NCI-H2107 (cell line): Measurements from ENCODE around the gene AFAP1.

Source experiments
- DNase-seq: peaks from one replicate; lab custom pipeline; 2025; lab: John Stamatoyannopoulos, UW

AFAP1 gene

DNA sequence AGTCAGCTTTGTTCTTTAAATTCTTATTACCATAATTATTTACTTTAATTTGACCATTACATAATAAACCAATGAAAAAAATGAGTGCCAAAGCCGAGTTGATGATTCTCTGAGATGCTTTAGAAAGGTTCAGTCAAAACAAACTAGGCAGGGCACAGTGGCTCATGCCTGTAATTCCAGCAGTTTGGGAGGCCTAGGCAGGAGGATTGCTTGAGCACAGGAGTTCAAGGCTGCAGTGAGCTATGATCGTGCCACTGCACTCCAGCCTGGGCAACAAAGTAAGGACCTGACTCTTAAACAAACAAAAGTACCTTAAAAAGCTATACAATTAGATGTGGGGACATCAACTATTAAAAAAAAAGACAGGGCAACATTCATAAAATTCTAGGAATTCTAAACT, 75.0 kb downstream of the AFAP1 start:
- DNase-seq = no peak

DNA sequence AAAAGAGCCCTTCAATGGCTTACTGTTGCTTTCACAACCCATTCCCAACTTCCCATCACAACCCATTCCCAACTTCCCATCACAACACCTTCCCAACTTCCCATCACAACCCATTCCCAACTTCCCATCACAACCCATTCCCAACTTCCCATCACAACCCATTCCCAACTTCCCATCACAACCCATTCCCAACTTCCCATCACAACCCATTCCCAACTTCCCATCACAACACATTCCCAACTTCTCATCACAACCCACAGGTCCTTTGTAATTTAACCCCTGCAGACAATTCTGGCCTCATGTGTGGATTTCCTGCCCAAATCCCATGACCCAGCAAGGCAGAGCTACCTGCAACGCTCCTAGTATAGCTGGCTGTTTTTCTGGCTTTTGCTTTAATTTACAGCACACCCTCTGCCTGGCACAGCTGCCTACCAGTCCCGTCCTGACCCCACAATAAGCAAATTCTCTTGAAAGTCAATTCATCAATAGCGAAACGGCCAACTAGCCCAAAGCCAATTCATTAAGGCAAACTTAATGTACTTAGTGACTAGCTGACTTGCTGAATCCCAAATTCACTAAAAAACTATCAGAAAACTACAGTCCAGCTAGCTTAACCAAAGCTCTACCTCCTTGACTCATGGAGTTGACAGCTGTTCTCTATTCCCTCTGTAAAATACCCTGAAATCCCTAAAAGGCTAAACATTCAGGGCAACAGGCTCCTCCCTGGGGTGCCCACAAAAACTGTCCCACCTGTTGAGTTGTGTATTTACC, 75.6 kb downstream of the AFAP1 start:
- no peak for DNase-seq

DNA sequence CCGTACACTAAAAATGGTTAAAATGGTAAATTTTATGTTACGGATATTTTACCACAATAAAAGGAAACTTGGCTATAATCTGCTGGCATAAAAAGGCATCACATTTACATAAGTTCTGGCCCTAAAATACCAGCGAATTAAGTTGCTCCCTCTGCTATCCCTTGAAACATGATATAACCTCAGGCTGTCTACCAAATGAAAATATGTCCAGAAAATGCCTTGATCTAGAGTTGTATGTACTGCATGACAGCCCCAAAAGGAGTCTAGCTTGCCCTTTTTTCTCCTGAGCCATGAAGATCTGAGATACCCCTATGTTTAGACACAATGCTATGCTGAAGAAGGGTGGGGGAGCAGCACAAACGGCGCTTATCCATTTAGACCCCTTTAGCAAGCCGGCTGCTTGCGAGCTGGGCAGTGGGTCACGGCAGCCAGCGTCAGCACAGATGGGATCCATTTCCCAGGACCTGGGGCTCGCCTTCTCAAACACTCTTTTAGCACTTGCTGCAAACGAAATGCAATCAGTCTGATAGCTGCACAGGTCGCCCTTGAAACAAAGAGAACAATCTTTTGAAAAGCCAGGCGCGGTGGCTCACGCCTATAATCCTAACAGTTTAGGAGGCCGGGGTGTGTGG, 77.0 kb downstream of the AFAP1 start:
- no peak for DNase-seq

DNA sequence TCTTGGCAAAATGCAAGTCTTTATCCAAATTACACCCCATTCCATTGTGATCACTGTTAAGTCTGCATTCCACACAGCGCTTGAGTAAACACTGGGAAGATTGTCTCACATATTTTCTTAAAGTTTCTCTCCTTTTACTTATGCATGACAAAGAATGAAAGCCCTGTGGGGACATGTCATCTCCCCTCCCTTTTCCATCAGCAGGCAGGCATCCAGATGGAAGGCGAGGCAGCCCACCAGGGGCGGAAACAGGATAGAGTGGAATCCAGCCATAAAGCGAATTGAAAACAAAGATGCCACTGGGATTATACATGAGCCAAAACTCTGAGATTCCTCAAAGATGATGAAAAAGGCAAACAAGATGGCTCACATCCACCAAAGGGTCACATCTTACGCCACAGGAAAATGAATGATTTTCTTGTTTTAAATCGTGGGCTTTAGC, 78.2 kb downstream of the AFAP1 start:
- no peak for DNase-seq

DNA sequence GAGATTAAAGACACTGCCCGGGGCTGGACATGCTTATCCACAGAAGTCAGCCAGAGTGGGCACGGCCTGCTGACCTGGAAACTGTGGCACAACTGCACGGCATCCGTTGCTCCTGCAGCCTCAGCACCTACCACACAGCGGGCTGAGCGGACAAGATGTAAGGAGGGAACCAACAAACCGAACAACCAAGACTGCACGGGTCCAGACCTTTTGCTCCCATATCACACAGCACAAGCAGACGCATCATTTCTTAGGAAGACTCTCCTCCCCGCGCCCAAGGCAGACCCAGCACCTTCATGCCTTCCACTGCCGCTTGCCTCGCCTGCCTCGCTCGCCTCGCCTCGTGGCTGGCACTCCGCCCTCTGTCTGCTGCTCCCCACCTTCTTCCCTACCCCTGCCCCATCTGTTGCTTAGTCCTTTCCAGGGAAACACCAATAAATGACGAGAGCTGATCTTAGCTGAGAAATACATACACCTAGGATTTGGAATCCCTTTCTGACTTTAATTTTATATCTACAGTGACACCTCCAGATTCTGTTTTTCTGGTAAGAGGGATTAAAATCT, 79.0 kb downstream of the AFAP1 start:
- DNase-seq = no peak

DNA sequence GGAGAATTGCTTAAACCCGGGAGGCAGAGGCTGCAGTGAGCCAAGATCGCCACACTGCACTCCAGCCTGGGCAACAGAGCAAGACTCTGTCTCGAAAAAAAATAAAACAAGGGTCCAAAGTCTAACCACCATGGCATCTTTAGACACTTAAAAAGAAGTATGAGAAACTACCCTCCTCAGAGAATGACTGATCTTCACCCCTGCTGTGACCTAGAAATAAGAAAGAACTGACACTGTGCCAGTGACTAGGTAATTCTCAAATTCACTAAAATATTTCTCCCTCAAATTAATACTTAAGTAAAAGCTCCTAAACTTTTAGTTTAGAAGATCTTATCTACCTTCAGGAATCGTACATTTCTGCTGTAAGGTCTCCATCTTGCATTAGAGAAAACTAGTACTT, 80.3 kb downstream of the AFAP1 start:
- DNase-seq = no peak

DNA sequence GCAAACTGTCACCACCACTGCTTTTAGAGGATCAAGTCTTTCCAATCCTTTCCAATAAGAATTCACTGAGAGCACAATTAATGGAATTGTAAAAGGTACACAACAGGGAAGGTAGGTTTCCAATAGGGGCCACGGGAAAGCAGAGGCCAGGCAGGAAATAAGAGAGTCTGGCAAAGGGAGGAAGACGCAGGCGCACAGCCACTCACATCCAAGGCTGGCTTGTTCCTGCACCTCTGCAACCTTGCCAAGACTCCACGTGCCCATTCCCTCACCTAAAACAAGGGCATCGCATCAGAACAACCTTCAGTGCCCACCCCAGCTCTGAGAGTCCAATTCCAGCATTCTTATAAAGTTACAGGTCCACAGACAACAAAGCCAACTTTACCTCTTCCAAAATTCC, 81.2 kb downstream of the AFAP1 start:
- DNase-seq = no peak

DNA sequence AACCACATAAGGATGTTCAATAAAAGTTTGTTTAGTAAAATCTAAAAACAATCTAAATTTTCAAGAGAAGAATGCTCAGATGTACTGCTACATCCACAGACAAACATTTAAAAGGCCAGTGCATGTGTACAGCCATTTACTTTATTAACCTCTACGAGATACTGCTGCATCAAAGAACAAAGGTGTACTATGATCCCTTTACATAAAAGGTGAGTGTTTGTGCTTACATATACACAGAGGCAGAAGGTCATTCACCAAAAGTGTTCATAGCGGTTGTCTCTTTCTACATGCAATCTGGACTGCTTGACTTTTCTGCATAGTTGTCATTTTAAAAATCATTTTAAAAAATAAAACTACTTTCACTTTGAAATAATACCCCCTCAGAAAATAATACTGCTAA, 81.7 kb downstream of the AFAP1 start:
- DNase-seq = no peak

DNA sequence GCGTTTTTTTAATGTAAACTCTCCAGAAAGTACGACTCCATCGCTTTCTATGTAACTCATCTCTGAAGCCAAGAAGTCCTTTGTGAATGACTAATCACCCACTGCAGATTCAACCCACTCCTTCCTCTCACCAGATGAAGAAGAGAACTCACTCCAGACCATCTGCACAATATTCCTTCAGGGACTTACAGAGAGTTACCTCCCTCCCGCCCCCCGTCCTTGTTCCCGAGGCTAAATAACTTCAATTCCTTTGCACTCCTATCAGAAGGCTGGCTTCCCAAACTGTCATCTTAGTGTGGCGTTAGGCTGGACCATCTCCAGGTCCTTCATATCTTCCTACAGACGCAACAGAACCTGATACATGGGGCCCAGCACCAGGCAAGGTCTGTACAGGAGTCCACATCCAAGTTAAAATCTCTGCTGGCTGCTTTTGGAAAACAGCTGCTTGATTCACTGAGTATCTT, 82.4 kb downstream of the AFAP1 start:
- DNase-seq = no peak

DNA sequence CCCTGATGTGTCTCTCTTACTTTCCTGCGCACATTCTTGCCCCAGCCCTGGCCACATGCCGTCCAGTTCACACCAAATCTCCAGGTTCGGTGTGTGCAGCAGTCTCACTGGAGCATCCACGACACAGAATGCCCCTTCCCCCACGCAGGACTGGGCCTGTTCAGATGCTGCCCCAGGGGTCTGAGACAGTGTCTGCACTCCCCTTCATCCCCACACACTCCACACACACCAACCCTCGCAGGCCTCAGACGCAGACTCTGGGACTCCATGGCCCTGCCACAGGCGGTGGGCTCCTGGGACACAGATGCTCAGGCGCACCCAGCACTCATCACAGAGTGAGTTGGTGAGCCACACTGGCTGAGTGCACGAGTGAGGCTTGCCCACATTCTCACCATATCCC, 83.9 kb downstream of the AFAP1 start:
- DNase-seq = no peak

DNA sequence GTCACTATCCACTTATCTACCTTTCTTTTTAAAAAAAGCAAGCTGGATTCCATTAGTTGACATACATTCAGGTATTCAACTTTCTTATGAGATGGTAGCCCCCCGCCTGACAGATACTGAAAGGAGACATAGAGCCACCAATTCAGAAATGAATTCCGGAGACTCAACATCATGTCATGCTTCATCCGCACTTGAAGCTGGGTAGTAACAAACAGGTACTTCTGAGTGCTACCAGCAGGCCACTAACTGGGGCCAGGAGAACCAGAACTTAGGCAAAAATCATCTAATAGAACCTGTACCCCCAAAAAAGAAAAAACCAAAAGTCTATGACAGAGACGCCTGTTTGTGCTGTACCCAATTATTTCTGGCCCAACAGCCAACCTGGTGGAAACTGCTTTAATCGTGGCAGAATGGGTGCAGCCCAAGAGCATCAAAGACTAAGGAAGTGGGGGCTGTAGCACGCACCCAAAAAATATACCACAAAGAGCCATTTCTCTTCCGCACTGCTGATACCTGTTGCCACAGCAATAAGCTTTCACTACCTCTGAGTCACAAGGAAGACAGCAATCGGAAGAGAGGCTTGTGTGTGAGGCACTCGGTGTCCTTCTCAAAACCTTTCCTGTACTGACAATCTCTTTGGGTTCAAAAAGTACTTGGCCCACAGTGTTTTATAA, 84.8 kb downstream of the AFAP1 start:
- DNase-seq = no peak

DNA sequence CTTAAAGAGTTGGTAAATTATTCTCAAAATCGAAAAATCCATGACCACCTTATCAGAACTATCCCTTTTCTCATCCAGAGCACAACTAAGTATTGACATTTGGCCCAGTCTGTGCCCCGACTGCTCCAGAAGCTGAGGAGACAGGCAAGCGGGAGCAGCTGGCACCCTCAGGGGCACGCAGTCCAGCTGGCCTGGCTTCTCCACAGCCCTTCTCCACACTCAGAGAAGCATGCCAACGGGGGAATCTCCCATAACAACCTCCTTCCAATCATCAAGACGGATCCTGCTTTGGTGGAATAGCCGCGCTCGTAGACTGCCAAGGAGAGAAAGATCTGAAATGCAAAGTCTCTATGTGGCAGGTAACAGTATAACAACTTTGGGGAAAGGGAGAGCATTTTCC, 85.4 kb downstream of the AFAP1 start:
- no peak for DNase-seq

DNA sequence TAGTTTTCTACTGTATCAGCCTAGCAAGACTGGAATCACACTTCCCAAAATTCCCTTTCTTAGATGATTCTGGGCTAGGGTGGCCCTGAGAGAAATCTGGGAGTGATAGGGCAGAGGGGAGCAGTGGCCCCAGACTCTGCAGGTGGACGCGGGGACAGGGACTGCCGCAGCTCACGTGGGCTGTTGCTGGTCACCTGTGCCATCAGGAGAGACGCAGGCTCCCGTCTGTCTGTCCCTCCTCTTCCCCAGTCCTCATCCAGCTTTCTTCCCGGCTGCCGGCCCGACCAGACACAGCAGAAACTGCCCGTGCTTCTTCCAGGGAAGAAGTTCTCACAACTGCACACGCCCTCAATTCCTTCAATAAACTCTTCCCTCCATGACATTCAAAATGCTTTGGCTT, 86.4 kb downstream of the AFAP1 start:
- no peak for DNase-seq

DNA sequence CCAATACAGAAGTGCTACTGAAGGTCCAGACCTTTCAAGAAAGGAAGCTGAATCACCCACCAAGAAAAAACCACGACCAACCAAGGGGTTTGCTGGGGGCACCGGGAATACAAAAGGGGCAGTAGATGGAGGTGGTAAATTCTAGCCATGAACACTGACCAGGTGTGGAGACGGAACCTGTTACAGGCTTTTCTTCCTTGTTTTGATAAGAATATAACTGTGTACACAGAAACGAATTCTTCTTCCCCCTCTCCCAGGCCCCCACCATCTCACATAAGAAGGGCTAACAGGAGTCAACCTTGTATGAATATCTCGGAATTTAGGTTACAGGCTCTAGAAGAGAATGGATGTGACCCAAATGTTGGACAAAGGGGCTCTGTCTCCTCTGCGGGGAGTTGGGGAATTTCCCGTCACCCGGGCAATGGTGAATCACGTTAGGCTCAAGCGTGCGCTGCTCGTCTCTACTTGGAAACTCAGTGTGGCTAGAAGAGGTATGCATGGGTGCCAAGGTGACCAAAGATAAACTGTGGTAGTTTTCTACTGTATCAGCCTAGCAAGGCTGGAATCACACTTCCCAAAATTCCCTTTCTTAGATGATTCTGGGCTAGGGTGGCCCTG, 87.0 kb downstream of the AFAP1 start:
- no peak for DNase-seq

DNA sequence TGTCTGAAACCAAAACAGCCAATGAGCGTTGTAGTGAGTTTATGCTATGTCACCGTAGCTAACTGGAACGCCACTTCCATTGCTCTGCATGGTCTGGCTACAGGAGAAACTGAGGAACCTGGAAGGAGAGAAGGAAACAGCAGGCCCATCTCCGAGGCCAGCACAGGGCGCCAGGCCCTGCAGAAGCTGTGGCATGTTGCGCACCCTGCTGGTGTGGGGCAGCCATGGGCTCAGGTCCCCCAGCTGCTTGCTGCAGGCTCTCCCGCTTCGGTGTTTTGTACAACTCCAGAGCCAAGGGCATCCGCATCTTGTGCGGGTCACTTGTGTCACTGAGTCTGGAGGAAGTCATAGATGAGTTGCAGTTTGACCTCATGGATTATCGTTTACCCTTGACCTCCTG, 89.2 kb downstream of the AFAP1 start:
- no peak for DNase-seq

DNA sequence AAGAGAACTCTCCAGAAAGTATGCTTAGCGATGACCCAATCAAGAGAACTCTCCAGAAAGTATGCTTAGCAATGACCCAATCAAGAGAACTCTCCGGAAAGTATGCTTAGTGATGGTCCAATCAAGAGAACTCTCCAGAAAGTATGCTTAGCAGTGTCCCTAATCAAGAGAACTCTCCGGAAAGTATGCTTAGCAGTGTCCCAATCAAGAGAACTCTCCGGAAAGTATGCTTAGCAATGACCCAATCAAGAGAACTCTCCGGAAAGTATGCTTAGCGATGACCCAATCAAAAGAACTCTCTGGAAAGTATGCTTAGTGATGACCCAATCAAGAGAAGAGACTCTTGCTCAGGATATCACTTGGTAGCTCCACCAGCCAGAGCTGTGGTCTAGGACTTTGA, 92.5 kb downstream of the AFAP1 start:
- DNase-seq = no peak

DNA sequence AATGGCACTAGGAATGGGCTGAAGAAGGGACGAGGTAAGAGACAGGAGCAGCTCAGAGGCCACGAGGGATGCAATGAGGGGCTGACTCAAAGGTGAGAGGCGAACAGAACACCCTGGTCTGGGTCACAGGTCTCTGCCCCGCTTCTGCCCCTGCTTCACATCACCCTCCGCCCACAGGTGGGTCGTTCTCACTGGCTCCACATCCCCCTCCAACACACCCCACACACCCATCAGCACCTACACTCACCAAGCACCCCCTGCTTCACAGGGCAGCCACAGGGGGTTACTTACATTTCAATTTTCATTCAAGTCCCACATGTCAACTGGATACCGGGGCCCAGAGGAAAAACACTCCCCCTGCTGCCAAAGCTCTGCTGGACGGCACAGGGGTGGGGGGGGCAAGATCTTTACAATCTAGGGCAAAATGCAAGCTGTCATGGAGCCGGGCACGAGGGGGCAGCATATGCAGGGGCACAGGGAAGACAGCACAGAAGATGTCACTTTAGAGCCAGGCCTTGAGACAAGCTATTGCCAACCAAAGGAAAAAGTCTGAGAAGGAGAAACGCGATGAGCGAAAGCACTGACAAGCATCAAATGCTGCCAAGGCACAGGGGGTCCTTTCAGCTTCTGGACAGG, 94.0 kb downstream of the AFAP1 start:
- no peak for DNase-seq

DNA sequence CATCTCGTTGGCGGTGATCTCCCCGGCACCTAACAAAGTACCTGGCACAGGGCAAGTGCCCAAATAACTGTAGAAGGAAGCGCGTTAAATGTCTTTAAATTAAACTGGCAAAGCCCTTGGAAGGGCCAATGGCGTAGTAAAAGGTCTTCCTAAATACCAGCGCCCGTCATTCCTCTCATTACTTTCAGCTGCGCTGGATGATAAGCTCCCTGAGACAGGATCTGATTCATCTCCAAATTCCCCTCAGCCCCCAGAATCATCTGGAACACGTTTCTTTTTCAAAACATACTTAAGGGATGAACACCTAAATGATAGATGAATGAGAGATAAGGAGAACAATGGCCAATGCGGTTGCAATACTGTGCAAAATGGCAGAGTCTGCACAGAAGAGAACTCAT, 95.1 kb downstream of the AFAP1 start:
- DNase-seq = no peak

DNA sequence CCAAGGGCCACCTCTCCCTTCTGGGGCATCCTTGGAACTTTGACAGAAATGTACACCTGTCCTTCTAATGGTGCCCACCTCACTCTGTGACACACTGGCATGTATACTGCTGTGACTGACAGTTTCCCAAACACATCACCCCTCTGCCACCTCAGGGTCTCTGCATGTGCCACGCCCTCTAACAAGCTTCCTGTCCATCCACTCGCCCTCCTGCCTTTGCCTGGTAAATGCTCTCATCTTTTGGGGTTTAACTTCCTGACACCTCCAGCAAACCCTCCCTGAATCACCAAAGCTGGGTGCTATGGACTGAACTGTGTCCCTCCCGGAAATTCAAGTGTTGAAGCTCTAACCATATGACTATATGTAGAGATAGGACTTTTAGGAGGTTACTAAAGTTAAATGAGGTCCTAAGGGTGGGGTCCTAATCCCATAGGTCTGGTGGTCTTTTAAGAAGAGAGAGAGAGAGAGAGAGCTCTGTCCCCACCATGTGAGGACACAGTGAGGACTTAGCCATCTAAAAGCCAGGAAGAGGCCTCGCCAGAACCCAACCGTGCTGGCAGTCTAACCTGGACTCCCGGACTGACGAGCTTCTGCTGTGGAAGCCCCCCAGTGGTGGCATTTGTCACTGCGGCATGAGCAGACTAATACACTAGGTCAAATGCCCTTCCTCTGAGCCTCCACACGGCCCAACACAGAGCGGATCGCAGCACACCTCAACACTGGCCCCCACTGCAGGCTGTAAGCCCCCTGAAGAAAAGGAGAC, 95.6 kb downstream of the AFAP1 start:
- no peak for DNase-seq

DNA sequence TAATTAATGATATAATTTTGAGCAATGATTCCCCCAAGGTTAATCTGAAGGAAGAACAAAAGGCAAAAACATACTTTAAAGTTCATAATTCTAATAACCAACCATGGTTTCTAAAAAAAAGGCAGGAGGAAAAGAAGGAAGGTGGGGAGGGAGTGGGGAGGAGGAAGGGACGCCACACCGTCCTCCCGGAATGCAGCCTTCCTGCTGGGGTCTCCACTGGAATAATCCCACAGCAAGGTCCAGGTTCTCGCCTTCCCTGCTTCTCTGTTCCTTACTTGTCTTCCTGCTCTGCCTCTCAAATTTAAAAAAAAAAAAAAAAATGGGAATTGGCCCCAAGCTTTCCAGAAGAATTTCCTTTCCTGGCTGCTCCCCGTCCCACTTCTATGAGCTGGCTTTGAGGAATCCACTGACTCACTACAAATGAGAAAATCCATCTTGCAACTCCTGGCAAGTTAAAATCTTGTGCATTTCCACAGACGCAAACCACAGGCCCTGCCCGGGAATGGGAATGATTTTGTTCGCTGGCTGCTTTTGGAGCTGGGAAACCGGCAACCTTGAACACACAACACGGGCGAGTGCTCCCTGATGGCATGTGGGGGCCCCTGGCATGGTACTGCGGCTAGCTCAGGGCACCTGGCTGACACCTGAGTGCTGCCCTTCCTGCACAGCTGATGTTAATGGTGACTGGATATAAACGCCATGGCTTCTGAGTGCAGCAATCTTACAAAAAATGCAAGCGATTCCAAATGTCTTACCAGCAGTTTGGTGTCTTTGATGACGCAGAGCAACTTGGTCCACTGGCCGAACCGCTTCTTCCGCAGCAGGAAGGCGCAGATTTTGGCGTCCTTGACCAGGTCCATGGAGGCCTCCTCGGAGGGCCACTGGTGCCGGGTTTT, 97.0 kb downstream of the AFAP1 start:
- no peak for DNase-seq
